Stimulated activated CD4-positive, alpha-beta T cell treated with anti-CD3 and anti-CD28 coated beads, Interleukin-15, amount 100 ng/mL, for 24 hours (primary cell): ENCODE data around the gene KCTD11.

Source experiments
- DNase-seq: peaks from one replicate; pipeline ENCODE4 v3.0.0-alpha.2; 2020

The KCTD11 gene

DNA sequence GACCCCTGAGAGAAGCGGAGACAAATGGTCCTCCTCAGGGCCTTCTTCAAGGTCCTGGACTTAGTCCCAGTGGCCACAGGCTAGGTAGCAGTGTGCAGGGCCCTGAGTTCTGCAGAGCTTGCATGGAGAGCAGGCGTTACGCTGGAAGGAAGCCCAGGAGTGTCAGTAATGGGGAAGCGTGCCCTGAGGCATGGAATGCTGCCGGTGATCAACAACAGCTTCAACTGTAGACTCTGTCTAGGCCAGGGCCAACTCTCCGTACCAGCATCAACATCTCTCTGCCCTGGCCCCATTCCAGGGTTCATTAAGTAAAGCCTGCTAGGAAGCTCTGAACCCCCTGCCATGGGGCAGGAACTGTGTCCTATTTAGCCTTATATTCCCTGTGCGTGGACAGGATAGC is 28.4 kb downstream of the KCTD11 start:
- no peak for DNase-seq

DNA sequence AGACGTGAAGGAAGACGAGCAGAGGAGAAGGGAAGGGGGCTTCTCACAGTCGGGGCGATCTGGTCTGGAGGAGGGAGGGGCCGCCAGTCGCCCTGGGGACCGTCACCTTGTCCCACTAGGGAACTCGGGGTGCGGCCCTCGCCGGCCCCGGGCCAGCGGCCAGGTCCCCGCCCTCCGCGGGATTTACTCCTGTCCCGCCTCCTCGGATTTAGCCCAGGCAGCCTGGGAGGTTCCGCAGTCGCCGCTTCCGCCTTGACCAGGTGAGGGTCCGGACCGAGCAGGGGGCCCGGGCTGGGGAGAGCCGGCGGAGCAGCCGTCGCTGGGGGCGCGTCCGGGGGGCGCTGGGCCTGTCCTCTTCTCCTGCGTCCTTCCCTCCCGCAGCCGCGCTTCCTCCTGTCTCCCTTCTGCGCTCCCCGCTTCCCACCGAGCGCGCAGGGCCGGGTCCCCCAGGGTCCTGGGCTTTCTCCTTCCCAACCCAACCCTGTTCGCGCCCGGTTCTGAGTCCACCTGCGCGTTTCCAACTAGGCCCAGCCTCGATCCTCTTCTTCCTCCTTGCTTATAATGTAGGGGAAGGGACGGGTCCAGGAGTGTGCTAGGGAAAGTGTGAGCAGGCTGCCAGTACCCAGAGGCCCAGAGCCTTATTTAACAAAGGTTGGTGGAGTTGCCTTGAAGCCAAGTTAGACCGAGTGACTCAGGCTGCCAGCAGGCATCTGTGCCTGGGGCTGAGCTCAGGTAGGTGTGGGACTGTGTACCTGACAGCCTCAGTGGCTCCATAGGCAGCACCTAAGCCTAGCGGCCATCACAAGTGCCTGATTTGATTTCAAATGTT is 29.1 kb downstream of the KCTD11 start, which contains the start of gene TNK1:
TNK1 (plus strand) TSS at position 235 of the 829 bp plus-strand sequence. CDS start 1,838 bp downstream, outside the sequence.
- no peak for DNase-seq

DNA sequence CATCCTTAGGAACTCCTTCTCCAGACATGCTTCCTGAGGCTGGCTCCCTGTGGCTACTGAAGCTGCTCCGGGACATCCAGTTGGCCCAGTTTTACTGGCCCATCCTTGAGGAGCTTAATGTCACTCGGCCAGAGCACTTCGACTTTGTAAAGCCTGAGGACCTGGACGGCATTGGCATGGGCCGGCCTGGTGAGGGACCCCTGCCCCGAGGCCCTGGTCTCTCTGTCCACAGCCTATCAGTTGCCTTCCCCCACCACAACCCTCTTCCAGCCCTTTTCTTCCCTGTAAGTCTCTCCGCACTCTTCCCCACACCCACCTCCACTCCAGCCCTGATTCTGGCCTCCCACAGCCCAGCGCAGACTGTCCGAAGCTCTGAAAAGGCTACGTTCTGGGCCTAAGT is 30.9 kb downstream of the KCTD11 start:
- no peak for DNase-seq

DNA sequence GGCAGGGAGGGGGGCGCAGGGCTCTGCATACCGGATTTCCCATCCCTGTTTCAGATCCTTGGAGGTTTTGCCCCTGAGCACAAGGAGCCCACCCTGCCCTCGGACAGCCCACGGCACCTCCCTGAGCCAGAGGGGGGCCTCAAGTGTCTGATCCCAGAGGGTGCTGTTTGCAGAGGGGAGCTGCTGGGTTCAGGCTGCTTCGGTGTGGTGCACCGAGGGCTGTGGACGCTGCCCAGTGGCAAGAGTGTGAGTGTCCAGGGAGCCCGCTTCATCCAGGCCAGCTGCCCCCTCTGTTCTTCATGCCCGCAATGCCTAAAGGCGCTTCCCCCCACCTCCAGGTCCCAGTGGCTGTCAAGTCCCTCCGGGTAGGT is 31.4 kb downstream of the KCTD11 start:
- DNase-seq: no peak

DNA sequence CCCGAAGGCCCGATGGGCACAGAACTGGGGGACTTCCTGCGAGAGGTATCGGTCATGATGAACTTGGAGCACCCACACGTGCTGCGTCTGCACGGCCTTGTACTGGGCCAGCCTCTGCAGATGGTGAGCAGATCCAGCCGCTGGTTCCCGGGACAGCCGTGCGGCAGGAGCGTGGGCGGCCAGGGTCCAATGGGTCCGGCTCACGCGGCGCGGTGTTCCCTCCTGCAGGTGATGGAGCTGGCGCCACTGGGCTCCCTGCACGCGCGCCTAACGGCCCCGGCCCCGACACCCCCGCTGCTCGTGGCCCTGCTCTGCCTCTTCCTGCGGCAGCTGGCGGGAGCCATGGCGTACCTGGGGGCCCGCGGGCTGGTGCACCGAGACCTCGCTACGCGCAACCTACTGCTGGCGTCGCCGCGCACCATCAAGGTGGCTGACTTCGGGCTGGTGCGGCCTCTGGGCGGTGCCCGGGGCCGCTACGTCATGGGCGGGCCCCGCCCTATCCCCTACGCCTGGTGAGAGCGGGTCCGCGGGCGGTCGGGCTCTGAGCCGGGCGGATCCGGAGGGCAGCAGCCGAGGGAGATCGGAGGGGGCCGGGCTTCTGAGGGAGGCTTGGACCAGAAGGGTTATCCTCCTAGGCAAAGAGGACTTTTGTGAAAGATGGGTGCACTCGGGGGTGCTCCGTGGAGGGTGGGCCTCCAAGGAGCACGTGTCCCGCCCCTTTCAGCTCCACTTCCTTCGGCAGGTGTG is 32.0 kb downstream of the KCTD11 start:
- DNase-seq: peak; percentile 86

DNA sequence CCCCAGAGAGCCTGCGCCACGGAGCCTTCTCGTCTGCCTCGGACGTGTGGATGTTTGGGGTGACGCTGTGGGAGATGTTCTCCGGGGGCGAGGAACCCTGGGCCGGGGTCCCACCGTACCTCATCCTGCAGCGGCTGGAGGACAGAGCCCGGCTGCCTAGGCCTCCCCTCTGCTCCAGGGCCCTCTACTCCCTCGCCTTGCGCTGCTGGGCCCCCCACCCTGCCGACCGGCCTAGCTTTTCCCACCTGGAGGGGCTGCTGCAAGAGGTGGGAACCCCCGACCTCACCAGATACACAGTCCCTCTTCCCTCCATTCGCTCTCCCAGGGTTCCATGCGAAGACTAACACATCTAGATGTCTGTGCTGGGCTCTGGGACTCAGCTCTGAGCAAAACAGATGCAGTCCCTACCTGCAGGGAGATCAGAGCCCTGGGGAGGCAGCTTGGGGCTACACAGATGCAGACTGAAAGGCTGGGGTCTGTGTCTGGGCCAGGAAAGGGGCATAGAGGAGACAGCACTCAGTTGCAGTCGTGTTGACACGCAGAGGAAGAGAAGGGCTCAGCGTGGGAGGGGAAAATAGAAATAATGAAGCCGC is 32.6 kb downstream of the KCTD11 start:
- no peak for DNase-seq

DNA sequence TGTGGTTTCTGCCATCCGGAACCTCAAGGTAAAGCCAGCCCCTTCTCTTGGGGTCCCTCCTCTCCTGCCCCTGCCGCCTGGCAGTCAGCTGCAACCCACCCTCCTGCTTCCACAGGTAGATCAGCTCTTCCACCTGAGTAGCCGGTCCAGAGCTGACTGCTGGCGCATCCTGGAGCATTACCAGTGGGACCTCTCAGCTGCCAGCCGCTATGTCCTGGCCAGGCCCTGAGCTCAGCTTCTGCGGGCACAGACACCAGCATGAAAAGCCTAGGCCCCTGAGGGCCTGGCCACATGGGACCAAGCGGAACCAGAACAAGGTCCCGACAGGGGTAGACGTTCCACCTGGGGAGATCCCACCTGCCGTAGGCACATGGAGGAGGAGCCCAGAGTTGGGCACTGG is 36.9 kb downstream of the KCTD11 start:
- no peak for DNase-seq

DNA sequence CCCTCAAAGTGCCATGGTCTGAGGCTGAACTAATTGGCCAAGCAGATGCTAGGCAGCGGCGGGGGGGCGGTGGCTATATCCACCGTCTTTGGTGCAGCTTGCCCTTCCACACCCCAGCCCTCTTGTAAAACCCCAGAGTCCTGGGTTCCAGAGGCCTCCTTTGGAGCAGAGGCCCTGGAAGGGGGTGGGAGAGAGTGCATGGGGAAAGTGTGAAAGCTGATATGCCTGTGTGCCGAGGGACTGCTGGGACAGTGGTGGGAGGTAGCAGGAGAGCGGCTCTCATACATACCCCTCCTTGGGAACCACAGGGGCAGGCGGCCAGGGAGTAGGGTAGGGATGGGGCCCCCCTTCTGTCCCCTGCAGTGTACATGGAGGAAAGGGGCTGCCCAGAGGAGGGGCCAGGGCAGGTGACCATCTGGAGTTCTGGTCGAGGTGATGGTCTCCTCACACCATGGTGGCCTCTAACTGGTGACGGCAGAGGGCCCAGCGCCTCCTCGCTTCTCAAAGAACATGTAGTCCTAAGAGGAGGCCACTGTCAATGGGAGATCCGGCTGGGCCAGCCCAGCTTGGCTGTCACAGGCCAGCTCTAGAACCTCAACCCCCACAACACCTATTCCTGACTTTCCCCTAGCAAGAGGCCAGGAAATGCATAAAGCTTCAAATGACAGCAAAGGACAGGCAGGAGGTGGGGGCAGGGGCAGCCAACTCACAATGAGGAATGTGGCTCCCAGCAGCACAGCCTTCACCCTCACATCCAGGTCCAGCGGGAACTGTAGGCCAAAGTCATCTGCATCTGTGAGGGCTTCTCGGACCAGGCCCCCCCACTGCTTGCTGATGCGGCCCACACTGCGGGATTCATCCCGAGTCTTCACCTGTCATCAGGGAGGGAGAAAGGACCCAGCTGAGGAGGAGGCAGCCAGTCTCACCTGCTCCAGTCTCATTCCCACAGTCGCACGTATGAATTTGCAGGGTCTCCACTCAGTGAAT is 38.3 kb downstream of the KCTD11 start:
- no peak for DNase-seq

DNA sequence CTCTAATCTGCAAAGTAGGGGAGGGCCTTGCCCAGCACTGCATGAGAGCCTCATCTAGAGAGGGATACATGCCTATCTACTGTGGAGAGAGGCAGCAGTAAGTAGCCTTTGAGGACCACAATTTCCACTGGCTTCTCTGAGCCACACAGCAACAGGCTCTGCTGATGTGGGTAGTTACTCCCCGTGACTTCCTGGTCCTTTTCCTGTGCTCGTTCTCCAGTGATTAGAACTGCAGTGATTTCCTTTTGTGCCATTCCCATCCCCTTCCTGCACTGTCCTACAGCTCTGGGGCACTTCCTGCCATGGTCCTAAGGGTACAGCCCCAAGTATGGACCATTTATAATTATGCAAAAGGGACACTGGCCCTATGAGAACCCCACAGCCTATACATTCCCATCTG is 39.3 kb downstream of the KCTD11 start:
- DNase-seq: no peak

DNA sequence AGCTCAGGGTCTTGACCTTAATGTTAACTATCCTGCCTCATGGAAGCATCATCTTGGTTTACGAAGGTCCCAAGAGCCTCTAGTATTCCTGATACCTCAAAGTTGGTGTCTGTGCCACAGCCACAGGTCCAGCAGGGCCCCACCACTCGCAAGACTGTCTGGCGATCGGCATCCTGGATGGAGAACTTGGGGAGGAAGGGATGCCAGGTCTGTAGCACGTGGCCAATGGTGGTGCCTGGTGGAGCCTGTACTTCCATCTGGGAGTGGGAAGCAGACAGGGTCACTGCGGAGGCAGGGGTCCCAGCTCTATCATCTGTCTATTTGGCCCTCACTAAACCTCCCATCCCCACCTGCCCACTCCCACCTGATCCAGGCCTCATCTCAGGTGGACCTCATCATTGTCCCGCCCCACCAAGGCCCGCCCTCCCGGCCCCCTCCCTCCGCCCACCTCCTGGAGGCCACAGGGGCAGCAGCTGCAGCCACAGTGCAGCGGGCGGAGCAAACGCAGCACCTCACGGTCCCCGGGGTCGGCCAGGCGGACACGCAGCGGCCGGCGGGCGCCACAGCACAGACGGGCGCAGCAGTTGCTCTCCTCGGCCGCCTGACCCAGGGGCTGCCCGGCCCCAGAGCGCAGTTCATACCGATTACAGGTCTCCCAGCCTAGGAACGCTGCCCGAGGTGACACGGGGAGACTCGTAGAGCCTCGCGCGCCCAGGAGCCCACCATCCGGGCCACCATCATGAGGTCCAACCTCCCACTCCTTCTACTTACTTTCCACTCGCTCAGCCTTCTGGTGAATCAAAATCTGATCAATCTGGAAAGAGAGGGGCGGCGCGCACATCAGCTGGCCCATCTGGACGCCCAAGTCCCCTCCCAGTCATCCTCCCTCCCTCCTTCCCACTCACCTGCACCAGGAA is 41.0 kb downstream of the KCTD11 start:
- DNase-seq: no peak

DNA sequence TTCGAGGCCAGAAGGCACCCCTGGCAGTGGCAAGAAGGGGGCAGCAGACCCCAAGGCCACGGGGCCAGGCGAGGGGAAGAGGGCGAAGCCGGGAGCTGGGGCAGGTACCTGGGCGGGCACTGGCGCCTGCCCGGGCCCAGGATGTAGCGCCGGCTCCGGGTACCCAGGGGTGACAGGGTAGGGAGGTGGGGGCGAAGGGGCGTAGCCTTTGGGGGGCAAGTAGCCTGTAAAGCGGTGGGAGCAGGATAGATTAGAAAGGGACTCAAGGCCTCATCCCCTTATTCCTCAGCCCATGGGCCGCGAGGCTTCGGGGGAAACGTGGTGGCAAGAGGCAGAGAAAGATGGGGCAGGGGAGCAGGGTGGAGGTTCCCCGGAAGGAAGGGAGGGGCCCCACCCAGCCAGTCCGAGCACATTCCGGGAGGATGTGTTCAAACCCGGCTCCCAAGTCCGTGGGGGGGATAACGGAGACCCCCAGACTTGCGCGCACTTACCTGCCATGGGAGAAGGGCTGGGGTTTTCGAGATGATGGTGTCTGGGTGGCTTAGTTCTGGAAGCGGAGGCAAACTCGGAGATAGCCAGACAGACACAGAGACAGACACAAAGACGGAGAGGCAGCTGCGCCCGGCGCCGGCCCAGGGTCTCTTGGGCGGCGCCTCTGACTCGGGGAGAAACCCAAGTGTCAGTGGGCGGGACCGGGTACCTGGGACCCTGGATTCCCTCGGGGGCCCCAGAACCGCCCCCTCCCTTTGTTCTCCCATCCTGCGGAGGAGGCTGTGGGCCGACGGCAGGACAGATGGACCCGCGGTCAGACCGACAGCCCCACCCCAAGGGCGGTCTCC is 41.9 kb downstream of the KCTD11 start:
- DNase-seq: peak; percentile 77

DNA sequence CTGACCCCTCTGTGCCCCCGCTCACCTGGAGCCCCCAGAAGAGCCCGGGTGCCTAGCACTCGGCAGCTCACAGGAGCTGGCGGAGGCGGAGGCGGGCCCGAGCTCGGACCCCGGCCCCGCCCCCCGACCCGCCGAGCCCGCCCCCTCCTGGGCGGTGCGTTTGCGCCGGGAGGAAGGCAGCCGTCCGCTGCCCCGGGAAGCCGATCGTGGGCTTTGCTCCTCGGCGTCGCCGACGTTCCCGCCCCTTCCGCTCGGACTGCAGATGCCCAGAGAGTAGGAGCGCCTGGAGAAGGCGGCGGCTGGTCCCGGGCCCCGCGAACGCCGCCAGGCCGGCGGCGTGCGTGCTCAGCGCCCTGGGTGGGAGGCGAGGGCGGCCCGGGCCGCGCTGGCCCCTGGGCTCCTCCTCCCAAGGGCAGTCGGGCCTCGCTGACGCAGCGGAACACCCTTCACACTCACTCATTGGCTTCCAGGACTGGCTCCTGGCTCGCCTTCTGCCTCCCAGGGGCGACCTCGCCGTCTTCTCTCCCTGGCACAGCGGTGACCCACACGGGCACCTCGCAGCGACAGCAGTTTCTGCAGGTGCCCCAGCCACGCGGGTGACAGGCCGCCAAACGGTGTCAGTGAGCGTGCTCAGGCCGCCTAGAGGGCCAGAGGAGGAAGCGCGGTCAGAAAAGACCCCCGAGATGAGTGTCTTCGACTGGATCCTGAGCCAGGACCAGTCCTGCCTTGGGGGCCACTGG is 42.7 kb downstream of the KCTD11 start, which contains the start of gene PLSCR3:
PLSCR3 (minus strand) TSS at position 74 of the 740 bp plus-strand sequence. CDS start 415 bp downstream, outside the sequence.
- DNase-seq: peak; percentile 91

DNA sequence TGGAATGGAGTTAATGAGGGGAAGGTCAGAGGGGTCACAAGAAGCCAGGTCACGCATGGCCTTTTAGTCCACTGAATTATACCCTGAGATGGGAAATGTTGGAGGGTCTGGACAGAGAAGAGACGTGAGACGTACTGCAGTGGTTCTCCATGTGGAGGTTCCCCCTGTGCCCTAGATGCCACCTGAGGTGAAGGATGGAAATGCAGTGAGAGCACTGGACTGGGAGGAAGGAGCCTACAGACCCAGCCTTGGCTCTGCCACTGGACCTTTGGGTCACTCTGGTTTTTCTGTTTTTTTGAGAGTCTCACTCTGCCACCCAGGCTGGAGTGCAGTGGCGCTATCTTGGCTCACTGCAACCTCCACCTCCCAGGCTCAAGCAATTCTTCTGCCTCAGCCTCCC is 44.2 kb downstream of the KCTD11 start:
- no peak for DNase-seq

DNA sequence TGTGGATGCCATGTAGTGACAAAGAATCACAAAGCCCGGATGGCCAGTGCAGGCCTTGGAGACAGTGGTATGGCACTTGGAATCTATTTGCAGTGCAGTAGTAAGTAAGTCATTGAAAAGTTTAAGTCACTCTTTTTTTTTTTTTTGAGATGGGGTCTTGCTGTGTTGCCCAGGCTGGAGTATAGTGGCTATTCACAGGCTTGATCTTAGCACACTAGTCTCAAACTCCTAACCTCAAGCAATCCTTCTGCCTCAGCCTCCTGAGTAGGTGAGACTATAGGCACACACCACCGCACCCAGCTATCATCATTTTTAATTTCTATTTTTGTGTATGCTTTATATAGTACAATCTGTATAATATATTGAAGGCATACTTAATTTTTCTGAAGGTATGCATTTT is 46.6 kb downstream of the KCTD11 start:
- DNase-seq: no peak

DNA sequence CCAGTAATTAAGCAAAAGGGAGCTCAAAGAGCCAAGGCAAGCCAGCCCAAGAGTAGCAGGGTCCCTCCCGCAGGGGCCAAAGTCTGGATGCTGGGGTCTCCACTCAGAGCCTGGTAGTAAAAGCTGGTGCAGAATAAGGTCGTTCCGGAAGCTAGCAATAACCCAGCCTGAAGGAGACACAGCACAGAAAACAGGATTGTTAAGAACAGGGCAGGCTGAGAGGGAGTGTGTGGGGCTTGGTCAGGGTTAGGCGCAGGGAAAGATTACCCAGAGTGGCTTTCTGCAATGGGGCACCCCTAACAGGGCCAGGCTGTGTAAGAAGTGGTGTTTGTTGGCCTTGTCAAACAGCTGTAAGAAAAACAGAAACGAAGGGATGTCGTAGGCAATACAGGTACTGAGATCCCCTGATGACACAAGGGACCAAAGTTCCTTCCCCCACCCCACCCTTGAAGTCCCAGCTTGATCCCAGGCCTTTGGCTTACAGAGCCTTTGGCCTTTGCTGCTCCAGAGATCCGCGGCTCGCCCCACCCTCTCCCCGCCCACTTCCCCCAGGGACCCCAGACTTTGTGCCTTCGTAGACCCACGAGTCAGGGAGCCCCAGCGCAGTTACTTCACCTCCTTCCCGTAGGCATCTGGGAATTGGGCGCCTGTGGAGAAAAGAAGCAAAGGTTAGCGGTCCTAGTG is 51.2 kb downstream of the KCTD11 start:
- DNase-seq: peak; percentile 41

DNA sequence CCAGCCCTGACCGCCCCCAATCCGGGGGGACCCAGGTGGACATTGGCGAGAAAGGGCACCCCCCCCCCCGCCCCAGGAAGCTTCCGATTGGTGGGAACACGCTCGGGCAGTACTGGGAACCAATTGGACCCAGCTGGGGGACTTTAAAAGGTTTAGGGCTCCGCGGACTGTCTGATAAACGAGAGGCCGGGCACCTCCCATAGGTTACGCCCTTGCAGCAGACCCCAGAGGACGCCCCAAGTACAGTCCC is 51.7 kb downstream of the KCTD11 start:
- DNase-seq: no peak

DNA sequence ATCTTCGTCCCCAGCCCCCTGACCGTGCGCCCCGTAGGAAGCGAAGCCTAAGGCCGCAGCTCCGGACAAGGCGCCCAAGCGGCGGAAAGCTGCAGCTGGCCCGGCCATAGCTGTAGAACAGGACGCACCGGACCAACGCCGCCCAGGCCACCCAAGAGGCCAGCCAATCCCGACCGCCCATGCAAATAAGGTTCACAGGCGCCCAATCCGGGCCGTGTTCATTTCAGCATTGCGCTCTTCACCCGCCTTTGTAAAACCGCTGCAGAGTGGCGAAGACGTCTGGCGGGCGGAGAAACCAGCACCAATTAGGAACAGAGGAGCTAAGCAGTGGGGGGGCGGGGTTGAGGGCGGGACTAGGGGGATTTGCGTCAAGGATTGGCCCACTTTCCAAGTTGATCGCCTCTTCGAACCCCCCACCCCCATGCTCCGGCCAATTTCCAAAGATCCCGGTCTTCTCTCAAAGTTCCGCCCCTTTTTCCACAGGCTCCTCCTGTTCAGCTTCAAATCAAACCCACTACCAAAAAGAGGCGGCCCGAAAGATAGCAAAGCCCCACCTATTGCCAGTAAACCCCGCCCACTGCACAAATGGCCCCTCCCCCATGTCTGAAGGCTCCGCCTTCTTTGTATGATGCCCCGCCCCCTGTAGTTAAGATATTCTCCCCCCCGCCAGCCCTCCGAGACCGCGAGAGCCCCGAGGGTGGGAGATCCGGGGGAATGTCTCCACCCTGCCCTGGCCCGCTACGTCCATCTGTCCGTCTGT is 52.2 kb downstream of the KCTD11 start, which contains the start of gene TMEM256:
TMEM256 (minus strand) TSS at position 121 of the 760 bp plus-strand sequence; CDS start at position 108, 13 bp downstream.
- DNase-seq: peak; percentile 97
